Stimulated activated CD4-positive, alpha-beta T cell treated with anti-CD3 and anti-CD28 coated beads, Interleukin-4, amount 100 ng/mL, for 1 hour (primary cell): ENCODE results near the gene MEI4.
"Not testable (repeated sequence)": the region's sequence is repeated elsewhere in the genome, so short reads cannot be mapped to it uniquely, and the experiment has no call there.

ENCODE experiments used
- DNase-seq: peaks from one replicate; pipeline ENCODE4 v3.0.0-alpha.2; 2020

Gene MEI4

GRCh38 chr6:77683515-77683914 lies 30.7 kb downstream of the MEI4 start:
- DNase-seq, result no peak

GRCh38 chr6:77686931-77687330 lies 34.1 kb downstream of the MEI4 start:
- no peak for DNase-seq

- DNase-seq, result no peak
Observed at GRCh38 chr6:77688649-77689048, 35.8 kb downstream of the MEI4 start.

GRCh38 chr6:77700095-77700494 lies 47.3 kb downstream of the MEI4 start:
- DNase-seq, result not testable (repeated sequence)

- DNase-seq, result no peak
Observed at GRCh38 chr6:77707603-77708002, 54.8 kb downstream of the MEI4 start.

GRCh38 chr6:77715588-77715987 lies 62.7 kb downstream of the MEI4 start:
- DNase-seq, result no peak

GRCh38 chr6:77716311-77716710 lies 63.5 kb downstream of the MEI4 start:
- DNase-seq, result no peak

- not testable (repeated sequence) for DNase-seq
Observed at GRCh38 chr6:77736010-77736409, 83.2 kb downstream of the MEI4 start.

GRCh38 chr6:77740380-77740779 lies 87.5 kb downstream of the MEI4 start:
- no peak for DNase-seq

- DNase-seq, result not testable (repeated sequence)
Observed at GRCh38 chr6:77752156-77752555, 99.3 kb downstream of the MEI4 start.

GRCh38 chr6:77762386-77762785 lies 109.5 kb downstream of the MEI4 start:
- no peak for DNase-seq

GRCh38 chr6:77763124-77763523 lies 110.3 kb downstream of the MEI4 start:
- DNase-seq, result no peak

- no peak for DNase-seq
Observed at GRCh38 chr6:77764364-77764763, 111.5 kb downstream of the MEI4 start.

GRCh38 chr6:77773157-77773822 lies 120.5 kb downstream of the MEI4 start:
- no peak for DNase-seq

GRCh38 chr6:77774457-77774856 lies 121.6 kb downstream of the MEI4 start:
- DNase-seq, result no peak

- DNase-seq, result no peak
Observed at GRCh38 chr6:77776441-77776840, 123.6 kb downstream of the MEI4 start.

GRCh38 chr6:77778527-77778926 lies 125.7 kb downstream of the MEI4 start:
- DNase-seq, result no peak

- no peak for DNase-seq
Observed at GRCh38 chr6:77786935-77787629, 134.2 kb downstream of the MEI4 start.

- DNase-seq, result no peak
Observed at GRCh38 chr6:77796824-77797809, 144.3 kb downstream of the MEI4 start.

- no peak for DNase-seq
Observed at GRCh38 chr6:77812304-77812703, 159.5 kb downstream of the MEI4 start.

- DNase-seq, result no peak
Observed at GRCh38 chr6:77813090-77813489, 160.3 kb downstream of the MEI4 start.

- no peak for DNase-seq
Observed at GRCh38 chr6:77814119-77814518, 161.3 kb downstream of the MEI4 start.

- DNase-seq, result no peak
Observed at GRCh38 chr6:77815531-77815930, 162.7 kb downstream of the MEI4 start.
